WTC11 (cell line): ENCODE measurements around the gene CARMIL1. TPM values are rescaled to one million over a fixed set of nuclear protein-coding genes. Genes with fewer than 3 reads are reported as not detected.
A peak's percentile ranks its signal among the peaks of the same experiment; 100 is the strongest.

ENCODE experiments used
- ATAC-seq: fragments of 200-7000 bp; cut with Tn5 transposase; 2 replicates; pipeline ENCODE4 v1.10.0; 2021; ENCODE audit warnings: mild to moderate bottlenecking, moderate library complexity
- CTCF ChIA-PET: fragments of 300-600 bp; sonication (Branson Sonifier 250); formaldehyde crosslinking; loops from one replicate; lab custom pipeline; 2021; ENCODE audit warnings: antibody characterized with exemption; lab: Charles Lee
- POLR2A ChIA-PET: fragments of 350-600 bp; sonication (Branson Sonifier 250); formaldehyde crosslinking; loops from one replicate; lab custom pipeline; 2021; ENCODE audit warnings: antibody characterized with exemption; lab: Charles Lee
- DNase-seq: peaks from one replicate; pipeline ENCODE4 v3.0.0; 2021; ENCODE audit warnings: low spot score
- H3K27ac Mint-ChIP-seq: 2 replicates; pipeline ENCODE4 v1.8.0; 2021; ENCODE audit warnings: mixed read lengths
- H3K27me3 Mint-ChIP-seq: 2 replicates; pipeline ENCODE4 v1.8.0; 2021; ENCODE audit warnings: low read depth, mild to moderate bottlenecking, moderate library complexity, mixed read lengths
- H3K36me3 Mint-ChIP-seq: 2 replicates; pipeline ENCODE4 v1.8.0; 2021; ENCODE audit warnings: mixed read lengths
- H3K4me1 Mint-ChIP-seq: 2 replicates; pipeline ENCODE4 v1.8.0; 2022; ENCODE audit warnings: mixed read lengths
- H3K4me3 Mint-ChIP-seq: 2 replicates; pipeline ENCODE4 v1.8.0; 2021; ENCODE audit warnings: mild to moderate bottlenecking, moderate library complexity, mixed read lengths
- H3K9me3 Mint-ChIP-seq: 2 replicates; pipeline ENCODE4 v1.8.0; 2021; ENCODE audit warnings: mixed read lengths
- EMX1 ChIP-seq: fragments of 250-450 bp; sonication (Bioruptor Pico); IDR thresholded peaks from 2 replicates; pipeline ENCODE4 v1.8.0; 2021; ENCODE audit warnings: mild to moderate bottlenecking
- ESRRA ChIP-seq: sonication (generic); formaldehyde crosslinking; IDR thresholded peaks from 2 replicates; pipeline ENCODE4 v1.8.1; 2022; ENCODE audit warnings: mild to moderate bottlenecking, missing genetic modification reagents, borderline replicate concordance
- FOXK1 ChIP-seq: sonication (generic); formaldehyde crosslinking; IDR thresholded peaks from 2 replicates; pipeline ENCODE4 v1.8.0; 2022; ENCODE audit warnings: mild to moderate bottlenecking, moderate library complexity, missing genetic modification reagents
- GABPB1 ChIP-seq: sonication (generic); formaldehyde crosslinking; IDR thresholded peaks from 2 replicates; pipeline ENCODE4 v1.8.1; 2023; ENCODE audit warnings: mild to moderate bottlenecking, missing genetic modification reagents
- GRHL2 ChIP-seq: fragments of 250-450 bp; sonication (Bioruptor Pico); IDR thresholded peaks from 2 replicates; pipeline ENCODE4 v1.8.0; 2022; ENCODE audit warnings: mild to moderate bottlenecking, moderate library complexity; ENCODE audit not compliant: insufficient replicate concordance, severe bottlenecking
- IRF2 ChIP-seq: sonication (generic); formaldehyde crosslinking; IDR thresholded peaks from 2 replicates; pipeline ENCODE4 v1.8.0; 2022; ENCODE audit warnings: low read depth, missing genetic modification reagents, borderline replicate concordance
- JAZF1 ChIP-seq: fragments of 250-450 bp; sonication (Bioruptor Pico); IDR thresholded peaks from 2 replicates; pipeline ENCODE4 v1.9.0; 2021; ENCODE audit warnings: moderate library complexity, mild to moderate bottlenecking, inconsistent platforms
- NR2C2 ChIP-seq: sonication (generic); formaldehyde crosslinking; IDR thresholded peaks from 2 replicates; pipeline ENCODE4 v1.8.0; 2022; ENCODE audit warnings: mild to moderate bottlenecking, missing genetic modification reagents
- NR3C1 ChIP-seq: sonication (generic); formaldehyde crosslinking; conservative IDR thresholded peaks from 2 replicates; pipeline ENCODE4 v1.8.1; 2023; ENCODE audit warnings: low read depth, mild to moderate bottlenecking, missing genetic modification reagents
- RORB ChIP-seq: fragments of 250-450 bp; sonication (Bioruptor Pico); IDR thresholded peaks from 2 replicates; pipeline ENCODE4 v1.9.0; 2021; ENCODE audit warnings: mild to moderate bottlenecking
- TP53 ChIP-seq: sonication (generic); formaldehyde crosslinking; IDR thresholded peaks from 2 replicates; pipeline ENCODE4 v1.8.1; 2023; ENCODE audit warnings: mild to moderate bottlenecking, missing genetic modification reagents
- ZNF416 ChIP-seq: fragments of 250-450 bp; sonication (Bioruptor Pico); IDR thresholded peaks from 2 replicates; pipeline ENCODE4 v1.9.0; 2021; ENCODE audit warnings: mild to moderate bottlenecking, inconsistent platforms
- ZNF423 ChIP-seq: fragments of 250-450 bp; sonication (Bioruptor Pico); IDR thresholded peaks from 2 replicates; pipeline ENCODE4 v2.1.2; 2022; ENCODE audit warnings: mild to moderate bottlenecking, moderate library complexity
- ZNF671 ChIP-seq: fragments of 250-450 bp; sonication (Bioruptor Pico); IDR thresholded peaks from 2 replicates; pipeline ENCODE4 v1.8.0; 2021; ENCODE audit warnings: mild to moderate bottlenecking
- total RNA-seq: library from RNA; stranded (reverse); gene quantifications from 3 replicates; pipeline ENCODE4 v1.2.3, GENCODE V29; 2021
- TF ChIP-seq, protein P1 (sequence below): sonication (generic); formaldehyde crosslinking; conservative IDR thresholded peaks from 2 replicates; pipeline ENCODE4 v1.8.1; 2022; ENCODE audit warnings: mild to moderate bottlenecking, missing genetic modification reagents
- TF ChIP-seq, protein P2 (sequence below): sonication (generic); formaldehyde crosslinking; IDR thresholded peaks from 2 replicates; pipeline ENCODE4 v1.8.1; 2023; ENCODE audit warnings: mild to moderate bottlenecking, missing genetic modification reagents
- TF ChIP-seq, protein P3 (sequence below): sonication (generic); formaldehyde crosslinking; IDR thresholded peaks from 2 replicates; pipeline ENCODE4 v1.8.1; 2022; ENCODE audit warnings: missing genetic modification reagents, borderline replicate concordance
- TF ChIP-seq, protein P4 (sequence below): sonication (generic); formaldehyde crosslinking; IDR thresholded peaks from 2 replicates; pipeline ENCODE4 v1.8.1; 2022; ENCODE audit warnings: low read depth, missing genetic modification reagents, borderline replicate concordance
- TF ChIP-seq, protein P5 (sequence below): sonication (generic); formaldehyde crosslinking; IDR thresholded peaks from 2 replicates; pipeline ENCODE4 v1.8.1; 2022; ENCODE audit warnings: low read depth, mild to moderate bottlenecking, moderate library complexity, missing genetic modification reagents, borderline replicate concordance
- TF ChIP-seq, protein P6 (sequence below): sonication (generic); formaldehyde crosslinking; IDR thresholded peaks from 2 replicates; pipeline ENCODE4 v1.8.1; 2023; ENCODE audit warnings: mild to moderate bottlenecking, moderate library complexity, missing genetic modification reagents
- TF ChIP-seq, protein P7 (sequence below): sonication (generic); formaldehyde crosslinking; IDR thresholded peaks from 2 replicates; pipeline ENCODE4 v1.8.1; 2023; ENCODE audit warnings: mild to moderate bottlenecking, missing genetic modification reagents, borderline replicate concordance

CARMIL1 gene
- total RNA-seq, 1 experiment from 2014 or later: 36.2 TPM

DNA sequence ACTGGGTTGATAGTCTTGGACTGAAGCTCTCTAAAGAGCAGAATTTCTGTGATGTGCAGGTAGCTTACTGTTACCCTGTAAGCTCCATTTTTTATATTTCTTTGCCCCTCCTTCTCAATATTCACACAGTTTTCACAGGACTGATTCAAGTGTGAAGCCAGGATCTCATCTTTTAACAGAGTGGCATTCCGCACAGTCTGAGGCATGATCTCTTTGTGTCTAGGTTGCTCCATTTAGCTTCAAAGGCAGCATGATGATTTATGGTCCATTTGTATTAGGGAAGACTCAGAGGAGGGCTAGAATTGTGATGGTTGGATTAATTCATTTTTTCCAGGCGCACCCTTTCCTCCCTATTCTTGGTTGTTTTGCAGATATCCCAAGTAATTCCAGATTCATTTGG is 43.5 kb downstream of the CARMIL1 start:
- Mint-ChIP-seq H3K36me3 (no peaks in the 10 kb centered on the region), H3K4me1 (peaks cover 39% of the 10 kb centered on the region), H3K4me3 (no peak overlapping the region), H3K27ac (peak overlapping the region; percentile 26; the same call in 1 of the 2 replicates), H3K27me3 (no peaks in the 10 kb centered on the region), H3K9me3 (no peaks in the 10 kb centered on the region)
- ATAC-seq: no peak
- CTCF ChIA-PET: interaction anchor here (1.0 kb wide), 1 partner anchor 43 kb away, joined by 3 read pairs; the partner anchor contains the start of gene CARMIL1
- DNase-seq: no peak
- TF ChIP-seq, protein P1, sequence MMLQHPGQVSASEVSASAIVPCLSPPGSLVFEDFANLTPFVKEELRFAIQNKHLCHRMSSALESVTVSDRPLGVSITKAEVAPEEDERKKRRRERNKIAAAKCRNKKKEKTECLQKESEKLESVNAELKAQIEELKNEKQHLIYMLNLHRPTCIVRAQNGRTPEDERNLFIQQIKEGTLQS (CRISPR knock-in tag): no peak
- TF ChIP-seq, protein P2, sequence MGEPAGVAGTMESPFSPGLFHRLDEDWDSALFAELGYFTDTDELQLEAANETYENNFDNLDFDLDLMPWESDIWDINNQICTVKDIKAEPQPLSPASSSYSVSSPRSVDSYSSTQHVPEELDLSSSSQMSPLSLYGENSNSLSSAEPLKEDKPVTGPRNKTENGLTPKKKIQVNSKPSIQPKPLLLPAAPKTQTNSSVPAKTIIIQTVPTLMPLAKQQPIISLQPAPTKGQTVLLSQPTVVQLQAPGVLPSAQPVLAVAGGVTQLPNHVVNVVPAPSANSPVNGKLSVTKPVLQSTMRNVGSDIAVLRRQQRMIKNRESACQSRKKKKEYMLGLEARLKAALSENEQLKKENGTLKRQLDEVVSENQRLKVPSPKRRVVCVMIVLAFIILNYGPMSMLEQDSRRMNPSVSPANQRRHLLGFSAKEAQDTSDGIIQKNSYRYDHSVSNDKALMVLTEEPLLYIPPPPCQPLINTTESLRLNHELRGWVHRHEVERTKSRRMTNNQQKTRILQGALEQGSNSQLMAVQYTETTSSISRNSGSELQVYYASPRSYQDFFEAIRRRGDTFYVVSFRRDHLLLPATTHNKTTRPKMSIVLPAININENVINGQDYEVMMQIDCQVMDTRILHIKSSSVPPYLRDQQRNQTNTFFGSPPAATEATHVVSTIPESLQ (CRISPR knock-in tag): no peak
- TF ChIP-seq TP53 (no peak), FOXK1 (CRISPR knock-in tag) (no peak), IRF2 (no peak)
- POLR2A ChIA-PET: interaction anchor here (1.0 kb wide), 1 partner anchor 42 kb away, joined by 3 read pairs; no protein-coding TSS in a partner anchor

DNA sequence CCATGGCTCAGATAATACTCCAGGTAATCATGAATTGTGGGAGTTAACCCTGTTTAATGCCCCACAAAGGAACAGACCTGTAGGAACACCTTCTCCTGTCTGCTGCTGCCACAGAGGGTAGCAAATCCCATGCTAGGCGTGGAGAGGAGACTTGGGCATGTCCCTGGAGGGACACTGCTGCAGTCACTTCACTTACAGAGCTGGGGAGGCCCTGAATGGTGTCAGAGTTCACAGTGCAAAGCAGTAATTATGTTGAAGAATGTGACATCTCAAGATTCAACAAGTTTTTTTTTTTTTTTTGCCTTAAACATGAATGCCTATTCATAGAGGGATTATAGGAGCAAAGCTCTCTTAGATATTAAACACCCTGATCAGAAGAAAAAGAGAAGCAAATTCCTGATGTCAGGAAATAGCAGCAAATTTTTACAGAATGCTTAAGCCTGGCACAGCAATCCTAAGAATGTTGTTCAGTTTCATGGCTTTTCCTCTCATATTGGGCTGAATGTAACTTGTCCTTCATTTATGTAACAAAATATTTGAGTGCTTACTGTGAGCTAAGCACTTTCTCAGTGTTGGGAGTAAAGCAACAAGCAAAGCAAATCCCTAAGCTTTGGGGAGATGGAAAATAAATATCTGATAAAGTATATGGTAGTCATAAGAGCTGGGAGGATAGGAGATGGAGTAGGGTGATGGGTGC is 45.0 kb downstream of the CARMIL1 start:
- Mint-ChIP-seq H3K27me3 (no peaks in the 10 kb centered on the region), H3K4me1 (peaks cover 32% of the 10 kb centered on the region), H3K9me3 (no peaks in the 10 kb centered on the region), H3K27ac (peak overlapping the region; percentile 38; the same call in 1 of the 2 replicates), H3K36me3 (no peaks in the 10 kb centered on the region), H3K4me3 (no peak overlapping the region)
- CTCF ChIA-PET: interaction anchor here (1.3 to 1.9 kb wide), 3 partner anchors 46 to 101 kb away, joined by 3 to 5 read pairs (median 5); no protein-coding TSS in a partner anchor
- POLR2A ChIA-PET: no interaction called here
- no peak for ATAC-seq
- no peak for DNase-seq
- TF ChIP-seq NR2C2 (CRISPR knock-in tag) (no peak), GABPB1 (CRISPR knock-in tag) (no peak), ESRRA (CRISPR knock-in tag) (no peak), JAZF1 (no peak), GRHL2 (CRISPR knock-in tag) (no peak), EMX1 (no peak), ZNF671 (CRISPR knock-in tag) (no peak), ZNF423 (no peak), ZNF416 (CRISPR knock-in tag) (no peak), RORB (CRISPR knock-in tag) (no peak), NR3C1 (CRISPR knock-in tag) (no peak), FOXK1 (CRISPR knock-in tag) (no peak)
- TF ChIP-seq, protein P3, sequence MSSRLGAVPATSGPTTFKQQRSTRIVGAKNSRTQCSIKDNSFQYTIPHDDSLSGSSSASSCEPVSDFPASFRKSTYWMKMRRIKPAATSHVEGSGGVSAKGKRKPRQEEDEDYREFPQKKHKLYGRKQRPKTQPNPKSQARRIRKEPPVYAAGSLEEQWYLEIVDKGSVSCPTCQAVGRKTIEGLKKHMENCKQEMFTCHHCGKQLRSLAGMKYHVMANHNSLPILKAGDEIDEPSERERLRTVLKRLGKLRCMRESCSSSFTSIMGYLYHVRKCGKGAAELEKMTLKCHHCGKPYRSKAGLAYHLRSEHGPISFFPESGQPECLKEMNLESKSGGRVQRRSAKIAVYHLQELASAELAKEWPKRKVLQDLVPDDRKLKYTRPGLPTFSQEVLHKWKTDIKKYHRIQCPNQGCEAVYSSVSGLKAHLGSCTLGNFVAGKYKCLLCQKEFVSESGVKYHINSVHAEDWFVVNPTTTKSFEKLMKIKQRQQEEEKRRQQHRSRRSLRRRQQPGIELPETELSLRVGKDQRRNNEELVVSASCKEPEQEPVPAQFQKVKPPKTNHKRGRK (CRISPR knock-in tag): no peak
- TF ChIP-seq, protein P4, sequence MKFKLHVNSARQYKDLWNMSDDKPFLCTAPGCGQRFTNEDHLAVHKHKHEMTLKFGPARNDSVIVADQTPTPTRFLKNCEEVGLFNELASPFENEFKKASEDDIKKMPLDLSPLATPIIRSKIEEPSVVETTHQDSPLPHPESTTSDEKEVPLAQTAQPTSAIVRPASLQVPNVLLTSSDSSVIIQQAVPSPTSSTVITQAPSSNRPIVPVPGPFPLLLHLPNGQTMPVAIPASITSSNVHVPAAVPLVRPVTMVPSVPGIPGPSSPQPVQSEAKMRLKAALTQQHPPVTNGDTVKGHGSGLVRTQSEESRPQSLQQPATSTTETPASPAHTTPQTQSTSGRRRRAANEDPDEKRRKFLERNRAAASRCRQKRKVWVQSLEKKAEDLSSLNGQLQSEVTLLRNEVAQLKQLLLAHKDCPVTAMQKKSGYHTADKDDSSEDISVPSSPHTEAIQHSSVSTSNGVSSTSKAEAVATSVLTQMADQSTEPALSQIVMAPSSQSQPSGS: no peak
- TF ChIP-seq, protein P5, sequence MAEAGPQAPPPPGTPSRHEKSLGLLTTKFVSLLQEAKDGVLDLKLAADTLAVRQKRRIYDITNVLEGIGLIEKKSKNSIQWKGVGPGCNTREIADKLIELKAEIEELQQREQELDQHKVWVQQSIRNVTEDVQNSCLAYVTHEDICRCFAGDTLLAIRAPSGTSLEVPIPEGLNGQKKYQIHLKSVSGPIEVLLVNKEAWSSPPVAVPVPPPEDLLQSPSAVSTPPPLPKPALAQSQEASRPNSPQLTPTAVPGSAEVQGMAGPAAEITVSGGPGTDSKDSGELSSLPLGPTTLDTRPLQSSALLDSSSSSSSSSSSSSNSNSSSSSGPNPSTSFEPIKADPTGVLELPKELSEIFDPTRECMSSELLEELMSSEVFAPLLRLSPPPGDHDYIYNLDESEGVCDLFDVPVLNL: no peak
- TF ChIP-seq, protein P6, sequence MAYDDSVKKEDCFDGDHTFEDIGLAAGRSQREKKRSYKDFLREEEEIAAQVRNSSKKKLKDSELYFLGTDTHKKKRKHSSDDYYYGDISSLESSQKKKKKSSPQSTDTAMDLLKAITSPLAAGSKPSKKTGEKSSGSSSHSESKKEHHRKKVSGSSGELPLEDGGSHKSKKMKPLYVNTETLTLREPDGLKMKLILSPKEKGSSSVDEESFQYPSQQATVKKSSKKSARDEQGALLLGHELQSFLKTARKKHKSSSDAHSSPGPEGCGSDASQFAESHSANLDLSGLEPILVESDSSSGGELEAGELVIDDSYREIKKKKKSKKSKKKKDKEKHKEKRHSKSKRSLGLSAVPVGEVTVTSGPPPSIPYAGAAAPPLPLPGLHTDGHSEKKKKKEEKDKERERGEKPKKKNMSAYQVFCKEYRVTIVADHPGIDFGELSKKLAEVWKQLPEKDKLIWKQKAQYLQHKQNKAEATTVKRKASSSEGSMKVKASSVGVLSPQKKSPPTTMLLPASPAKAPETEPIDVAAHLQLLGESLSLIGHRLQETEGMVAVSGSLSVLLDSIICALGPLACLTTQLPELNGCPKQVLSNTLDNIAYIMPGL (CRISPR knock-in tag): no peak
- TF ChIP-seq, protein P7, sequence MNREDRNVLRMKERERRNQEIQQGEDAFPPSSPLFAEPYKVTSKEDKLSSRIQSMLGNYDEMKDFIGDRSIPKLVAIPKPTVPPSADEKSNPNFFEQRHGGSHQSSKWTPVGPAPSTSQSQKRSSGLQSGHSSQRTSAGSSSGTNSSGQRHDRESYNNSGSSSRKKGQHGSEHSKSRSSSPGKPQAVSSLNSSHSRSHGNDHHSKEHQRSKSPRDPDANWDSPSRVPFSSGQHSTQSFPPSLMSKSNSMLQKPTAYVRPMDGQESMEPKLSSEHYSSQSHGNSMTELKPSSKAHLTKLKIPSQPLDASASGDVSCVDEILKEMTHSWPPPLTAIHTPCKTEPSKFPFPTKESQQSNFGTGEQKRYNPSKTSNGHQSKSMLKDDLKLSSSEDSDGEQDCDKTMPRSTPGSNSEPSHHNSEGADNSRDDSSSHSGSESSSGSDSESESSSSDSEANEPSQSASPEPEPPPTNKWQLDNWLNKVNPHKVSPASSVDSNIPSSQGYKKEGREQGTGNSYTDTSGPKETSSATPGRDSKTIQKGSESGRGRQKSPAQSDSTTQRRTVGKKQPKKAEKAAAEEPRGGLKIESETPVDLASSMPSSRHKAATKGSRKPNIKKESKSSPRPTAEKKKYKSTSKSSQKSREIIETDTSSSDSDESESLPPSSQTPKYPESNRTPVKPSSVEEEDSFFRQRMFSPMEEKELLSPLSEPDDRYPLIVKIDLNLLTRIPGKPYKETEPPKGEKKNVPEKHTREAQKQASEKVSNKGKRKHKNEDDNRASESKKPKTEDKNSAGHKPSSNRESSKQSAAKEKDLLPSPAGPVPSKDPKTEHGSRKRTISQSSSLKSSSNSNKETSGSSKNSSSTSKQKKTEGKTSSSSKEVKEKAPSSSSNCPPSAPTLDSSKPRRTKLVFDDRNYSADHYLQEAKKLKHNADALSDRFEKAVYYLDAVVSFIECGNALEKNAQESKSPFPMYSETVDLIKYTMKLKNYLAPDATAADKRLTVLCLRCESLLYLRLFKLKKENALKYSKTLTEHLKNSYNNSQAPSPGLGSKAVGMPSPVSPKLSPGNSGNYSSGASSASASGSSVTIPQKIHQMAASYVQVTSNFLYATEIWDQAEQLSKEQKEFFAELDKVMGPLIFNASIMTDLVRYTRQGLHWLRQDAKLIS (CRISPR knock-in tag): no peak
- TF ChIP-seq, protein P1 (CRISPR knock-in tag): no peak
